Right cardiac atrium (tissue), 5 donors: ENCODE data around the gene YPEL2. TPM values are rescaled to one million over a fixed set of nuclear protein-coding genes. Genes with fewer than 3 reads are reported as not detected.

Experiments
- ATAC-seq, 2 donors: fragments of 200-7000 bp; cut with Tn5 transposase; one replicate each; pipeline versions ENCODE4 v1.8.0 to v1.9.1; 2020; ENCODE audit warnings: moderate library complexity in 2 of 2, mild to moderate bottlenecking in 1 of 2
- DNase-seq, 3 donors: peaks; one replicate each; pipeline ENCODE4 v3.0.0-alpha.2; 2020
- H3K27ac ChIP-seq: one replicate; pipeline ENCODE4 v1.5.1; 2013; ENCODE audit warnings: mild to moderate bottlenecking, low read length, control low read depth, moderate library complexity
- H3K27me3 ChIP-seq: one replicate; pipeline ENCODE4 v1.6.1; 2013; ENCODE audit not compliant: control insufficient read depth, insufficient read depth
- H3K4me1 ChIP-seq: one replicate; pipeline ENCODE4 v1.6.1; 2013; ENCODE audit warnings: low read length; ENCODE audit not compliant: control insufficient read depth, insufficient read depth
- H3K4me3 ChIP-seq: one replicate; pipeline ENCODE4 v1.5.1; 2013; ENCODE audit warnings: low read length, control low read depth
- H3K9me3 ChIP-seq: one replicate; pipeline ENCODE4 v1.6.1; 2013; ENCODE audit warnings: low read length; ENCODE audit not compliant: control insufficient read depth
- WGBS: extraction: QIAGEN DNeasy Blood & Tissue Kit; methylation state at CpG from one replicate; pipeline ENCODE4 v1.1.7; 2013; 5-methylcytosine and 5-hydroxymethylcytosine counted together
- intact Hi-C, 4 donors: fragments of 100-400 bp; cut with DNase I; formaldehyde crosslinking; loops; one replicate each; pipeline versions ENCODE4 v1.11.0 to v1.14.0; 2022 to 2023
- polyA plus RNA-seq: library from polyadenylated mRNA; stranded (reverse); fragments of 200-250 nt; gene quantifications from one replicate; pipeline ENCODE4 v1.2.3, GENCODE V29; 2013
- total RNA-seq, 4 donors: library from RNA; stranded (reverse); fragmentation: NEBNext Ultra II Directional; extraction: Animal tissue kit (Norgen Biotek cat#: 25700); gene quantifications; one replicate each; pipeline ENCODE4 v1.2.1, GENCODE V29; 2021
- donor health status: healthy with polysubstance abuse.
- donor health status: DM: no; HTN: yes; CAD: no.
- donor health status: DM: no; HTN: no; CAD: no.
- donor health status: DM: no; HTN: yes; CAD: no; lungs with severe emphysema.
- donor health status: DM: yes; HTN: yes; CAD: no.

The YPEL2 gene
- total and polyA plus RNA-seq, 5 donors: 12.5 to 33.9 (median 23.1) TPM

DNA sequence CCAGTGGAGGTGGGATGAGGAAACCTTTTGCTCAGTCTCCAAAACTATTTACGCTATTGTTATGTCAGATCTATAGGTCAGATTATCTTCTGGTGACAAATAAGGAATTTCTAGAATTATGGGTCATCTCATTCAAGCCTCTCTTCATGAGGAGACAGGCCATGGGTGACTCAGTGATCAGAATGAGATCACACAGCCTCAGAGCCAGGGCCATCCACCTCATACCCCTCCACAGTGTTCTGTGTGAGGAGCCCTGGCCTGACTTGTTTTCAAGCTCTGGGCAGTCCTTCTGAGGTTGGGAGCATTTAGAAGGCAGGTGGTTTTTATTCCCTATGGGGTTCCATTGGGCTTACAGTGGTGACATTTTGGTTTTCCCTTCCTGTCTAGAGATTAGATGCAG, 26.5 kb downstream of the YPEL2 start:
- Histone ChIP-seq H3K4me1 (peaks cover 41% of the 10 kb centered on the region), H3K27ac (peak overlapping the region; percentile 13), H3K4me3 (no peak overlapping the region), H3K9me3 (no peaks in the 10 kb centered on the region), H3K27me3 (no peaks in the 10 kb centered on the region)
- WGBS: 96% methylated on average over 1 of the region's 1 CpG
- ATAC-seq: peak in 1 of 2 donors; percentile 57
- intact Hi-C loops: no loop called here
- DNase-seq: no peak

DNA sequence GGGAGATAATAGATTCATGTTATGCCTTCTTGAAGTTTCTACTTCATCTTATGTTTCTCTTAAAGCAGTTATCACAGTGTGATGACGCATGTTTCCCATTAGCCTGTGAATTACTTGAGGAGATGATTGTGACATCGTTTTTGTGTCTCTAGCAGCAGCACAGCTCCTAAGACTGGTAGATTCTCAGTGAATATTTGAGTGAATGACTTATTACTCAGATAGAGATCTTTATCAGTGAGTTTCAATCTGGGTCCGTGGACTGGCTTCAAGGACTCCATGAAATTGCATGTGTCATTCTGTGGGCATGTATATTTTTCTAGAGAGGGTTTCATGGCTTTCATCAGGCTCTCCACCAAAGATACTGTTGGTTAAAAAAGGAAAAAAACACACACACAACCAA, 29.9 kb downstream of the YPEL2 start:
- 52% methylated on average over 3 of the region's 3 CpGs for WGBS
- no peak overlapping the region for H3K4me3 ChIP-seq
- no peaks in the 10 kb centered on the region for H3K9me3 ChIP-seq
- H3K4me1 ChIP-seq: peaks cover 38% of the 10 kb centered on the region
- no peak overlapping the region for H3K27ac ChIP-seq
- no peaks in the 10 kb centered on the region for H3K27me3 ChIP-seq
- intact Hi-C loops: no loop called here
- ATAC-seq (no peak), DNase-seq (no peak)

DNA sequence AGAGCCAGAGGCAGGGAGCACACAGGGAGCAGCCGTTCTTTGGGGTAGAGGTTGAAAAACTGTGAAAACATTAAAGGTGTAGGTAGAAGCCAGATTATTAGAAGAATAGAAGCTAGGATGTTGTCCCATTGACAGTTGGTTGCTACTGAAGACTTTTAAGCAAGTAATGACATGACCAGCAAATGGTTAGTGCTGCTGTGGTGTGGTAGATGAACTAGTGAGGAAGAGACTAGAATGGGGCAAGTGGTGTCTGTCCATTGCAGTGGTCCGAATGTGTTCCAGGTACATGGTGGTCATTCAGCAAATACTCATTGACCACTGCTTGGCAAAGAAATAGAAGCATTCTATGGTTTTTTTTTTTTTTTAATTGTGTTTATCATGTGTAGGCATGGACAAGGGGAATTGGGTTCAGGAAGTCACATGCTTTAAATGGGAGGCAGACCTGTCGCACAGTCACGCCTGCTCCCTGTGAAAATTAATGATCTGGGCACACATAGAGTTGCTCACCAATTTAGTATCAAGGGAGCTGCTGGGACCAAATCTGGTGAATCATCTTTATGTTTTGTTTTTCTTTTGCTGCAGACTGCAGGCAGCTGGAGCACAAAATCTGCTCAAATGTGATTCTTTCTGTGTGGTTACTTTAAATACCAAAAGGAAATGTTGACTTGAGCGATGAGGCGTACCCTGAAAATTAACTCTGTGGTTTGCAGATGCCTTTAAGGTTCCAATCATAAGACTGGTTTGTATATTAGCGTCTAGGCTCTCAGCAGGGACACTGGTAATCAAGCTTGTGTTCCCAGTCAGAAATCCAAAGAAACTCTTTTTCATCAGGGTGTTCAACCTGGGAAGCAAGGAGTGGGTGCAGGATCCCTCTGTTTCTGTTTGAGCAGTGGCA, 30.7 kb downstream of the YPEL2 start:
- Histone ChIP-seq H3K9me3 (no peaks in the 10 kb centered on the region), H3K27me3 (no peaks in the 10 kb centered on the region), H3K4me3 (no peak overlapping the region), H3K4me1 (peaks cover 45% of the 10 kb centered on the region), H3K27ac (peak overlapping the region; percentile 42)
- ATAC-seq: no peak
- intact Hi-C loops: no loop called here
- no peak for DNase-seq
- 50% methylated on average over 7 of the region's 7 CpGs for WGBS

DNA sequence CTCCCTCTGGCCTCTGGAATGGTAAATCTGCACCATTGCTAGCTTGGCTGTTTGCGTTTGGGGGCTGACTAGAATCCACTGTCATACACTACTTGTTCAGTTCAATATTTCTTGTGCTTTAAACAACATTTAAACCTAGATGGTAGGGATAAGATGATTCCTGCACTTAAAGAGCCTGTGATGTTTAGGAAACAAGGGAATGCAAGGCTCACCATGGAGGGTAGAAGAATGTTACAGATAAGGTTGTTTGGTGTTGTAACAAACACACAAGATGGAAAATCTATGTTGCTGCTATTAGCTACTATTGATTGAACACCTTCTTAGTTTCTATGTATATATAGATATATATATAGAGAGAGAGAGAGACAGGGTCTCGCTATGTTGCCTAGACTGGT, 31.4 kb downstream of the YPEL2 start:
- intact Hi-C loops: no loop called here

DNA sequence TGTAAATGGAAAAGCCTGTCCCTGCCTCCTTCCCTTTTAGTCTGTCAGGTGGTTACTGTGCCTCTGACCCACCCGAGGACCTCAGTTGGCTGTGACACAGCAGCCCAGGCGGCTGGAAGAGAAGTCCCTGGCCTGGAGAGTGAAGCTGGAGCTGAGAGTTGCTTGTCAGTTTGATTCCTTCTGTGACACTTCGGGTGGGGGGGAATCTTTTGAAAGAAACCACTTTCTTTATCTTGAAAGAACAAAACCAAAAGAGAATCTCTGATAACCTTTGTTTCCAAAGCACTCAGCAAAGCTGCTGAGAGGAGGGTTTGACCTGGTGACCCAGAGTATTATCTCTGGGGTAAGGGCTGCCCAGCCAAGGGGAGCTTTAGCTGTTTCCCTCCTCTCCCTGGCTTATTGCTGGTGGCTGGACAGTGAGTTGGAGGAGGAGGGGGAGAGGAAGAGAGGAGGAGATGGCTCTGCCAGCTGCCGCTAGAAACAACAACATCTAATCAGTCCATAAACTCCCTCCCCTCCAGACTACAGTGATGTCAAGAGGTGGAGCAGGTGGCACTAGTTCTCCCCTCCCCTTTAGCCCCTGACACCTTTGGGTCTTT, 34.0 kb downstream of the YPEL2 start:
- WGBS: 8% methylated on average over 4 of the region's 4 CpGs
- no peaks in the 10 kb centered on the region for H3K9me3 ChIP-seq
- intact Hi-C loops: loop anchor here in 1 of 4 donors (5.0 kb wide), 2 partner anchors 33 to 62 kb away; partner anchors contain the start of gene YPEL2
- H3K27ac ChIP-seq: peak overlapping the region; percentile 99
- peaks cover 61% of the 10 kb centered on the region for H3K4me1 ChIP-seq
- no peak overlapping the region for H3K4me3 ChIP-seq
- peak; percentile 39 to 45 for ATAC-seq
- DNase-seq: peak in 1 of 3 donors; percentile 51
- H3K27me3 ChIP-seq: no peaks in the 10 kb centered on the region

More for the DNA sequence above, 31.4 kb downstream of the YPEL2 start:
- no peak for DNase-seq
- no peak for ATAC-seq
- H3K9me3 ChIP-seq: no peaks in the 10 kb centered on the region
- 73% methylated on average over 2 of the region's 2 CpGs for WGBS
- peak overlapping the region; percentile 42 for H3K27ac ChIP-seq
- H3K27me3 ChIP-seq: no peaks in the 10 kb centered on the region
- H3K4me3 ChIP-seq: no peak overlapping the region
- H3K4me1 ChIP-seq: peaks cover 48% of the 10 kb centered on the region

DNA sequence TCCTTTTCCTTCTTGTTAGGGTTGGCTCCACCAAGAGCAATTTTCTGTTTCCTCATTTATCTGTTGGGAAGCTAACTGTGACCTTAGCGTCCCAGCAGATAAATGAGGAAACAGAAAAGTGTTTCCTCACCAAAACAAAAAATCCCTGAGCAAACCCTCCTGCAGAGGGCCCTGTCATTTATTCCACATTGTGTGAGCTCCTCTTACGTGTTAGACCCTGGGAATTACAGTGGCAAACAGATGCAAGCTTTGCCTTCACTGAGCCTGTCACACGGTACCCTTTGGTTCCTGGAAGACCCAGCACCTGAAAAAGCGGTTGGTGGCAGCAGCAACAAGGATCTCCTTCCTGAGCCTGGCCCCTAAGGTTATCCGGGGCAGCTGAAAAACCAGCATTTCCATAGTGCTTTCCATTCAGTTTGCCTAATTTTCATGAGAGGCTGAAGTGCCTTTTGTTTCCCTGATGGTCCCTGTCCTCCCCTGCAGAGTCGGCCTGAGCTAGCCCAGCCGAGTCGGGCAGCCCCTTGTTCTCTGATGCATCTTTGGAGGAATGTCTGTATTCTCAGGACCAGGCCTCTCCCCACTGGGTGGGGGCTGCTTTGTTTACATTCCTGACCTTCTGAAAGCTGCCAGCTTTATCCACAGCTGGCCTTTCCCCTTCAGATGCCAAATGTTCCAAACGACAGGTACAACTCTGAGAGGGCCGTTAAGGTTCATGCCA, 34.7 kb downstream of the YPEL2 start:
- Histone ChIP-seq H3K27ac (peak overlapping the region; percentile 99), H3K9me3 (no peaks in the 10 kb centered on the region), H3K4me1 (peaks cover 66% of the 10 kb centered on the region), H3K4me3 (no peak overlapping the region), H3K27me3 (no peaks in the 10 kb centered on the region)
- intact Hi-C loops: loop anchor here in 1 of 4 donors (5.0 kb wide), 2 partner anchors 34 to 61 kb away; partner anchors contain the start of gene YPEL2
- 19% methylated on average over 10 of the region's 10 CpGs for WGBS
- DNase-seq: no peak
- peak; percentile 8 to 16 for ATAC-seq

DNA sequence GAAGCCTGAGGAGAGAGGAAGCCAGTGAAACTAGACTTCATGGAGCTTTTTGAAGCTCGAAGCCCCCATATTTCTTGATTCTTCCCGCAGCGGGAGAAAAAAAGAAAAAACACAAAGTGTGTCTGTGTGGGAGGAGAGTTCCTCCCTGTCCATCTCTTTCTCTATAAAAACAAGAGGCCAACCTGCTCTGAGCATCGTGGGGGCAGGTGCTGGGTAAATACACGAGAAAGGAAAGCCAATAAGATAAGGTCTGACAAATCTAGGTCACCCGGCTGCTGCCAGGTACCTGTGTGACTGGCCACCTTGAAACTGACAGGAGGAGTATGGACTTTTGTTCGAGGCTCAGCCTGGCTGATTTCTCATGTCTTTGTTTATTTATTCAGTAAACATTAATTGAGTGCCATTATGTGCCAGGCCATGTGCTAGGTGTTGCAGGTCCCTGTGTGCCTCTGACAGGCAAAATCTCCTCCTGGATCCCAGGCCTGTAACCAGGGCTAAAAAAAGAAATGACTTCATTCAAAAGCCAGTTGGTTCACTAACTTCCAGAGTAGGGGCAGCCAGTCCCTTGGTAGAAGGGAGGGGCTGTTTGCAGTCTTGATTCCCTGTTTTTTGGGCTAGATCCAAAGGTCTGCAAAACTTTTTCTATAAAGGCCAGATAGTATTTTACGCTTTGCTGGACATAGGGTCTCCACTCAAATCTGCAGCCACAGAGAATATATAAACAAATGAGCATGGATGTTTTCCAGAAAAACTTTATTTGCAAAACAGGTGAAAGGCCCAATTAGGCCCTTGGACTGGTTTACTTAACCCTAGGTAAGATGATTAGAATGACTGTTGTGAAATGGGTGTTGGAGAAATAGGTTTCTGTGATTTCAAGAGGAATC, 35.6 kb downstream of the YPEL2 start:
- intact Hi-C loops: loop anchor here in 1 of 4 donors (5.0 kb wide), 2 partner anchors 35 to 60 kb away; partner anchors contain the start of gene YPEL2
- Histone ChIP-seq H3K9me3 (no peaks in the 10 kb centered on the region), H3K27me3 (no peaks in the 10 kb centered on the region), H3K4me3 (no peak overlapping the region), H3K4me1 (peaks cover 62% of the 10 kb centered on the region), H3K27ac (peak overlapping the region; percentile 99)
- 15% methylated on average over 8 of the region's 8 CpGs for WGBS
- DNase-seq: peak in 1 of 3 donors; percentile 53
- ATAC-seq: peak; percentile 75 to 76

DNA sequence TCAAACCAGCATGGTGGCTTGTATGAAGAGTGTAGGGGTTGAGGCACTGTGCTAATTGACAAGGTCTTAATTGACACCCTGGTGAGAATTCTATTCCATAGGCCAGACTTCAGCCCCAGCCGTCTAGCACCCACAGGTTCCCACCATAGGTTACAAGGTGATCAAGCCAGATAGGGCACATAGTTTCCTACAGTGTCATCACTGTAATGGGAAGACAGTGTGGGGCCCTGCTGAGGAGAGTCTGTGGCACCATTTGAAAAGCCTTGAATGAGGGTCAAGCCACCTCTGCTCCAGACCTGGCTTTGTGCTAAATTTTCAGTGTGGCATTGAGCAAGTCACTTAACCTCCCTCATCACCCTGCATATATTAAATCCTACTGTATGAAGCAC, 36.2 kb downstream of the YPEL2 start:
- no peak for DNase-seq
- no peaks in the 10 kb centered on the region for H3K27me3 ChIP-seq
- WGBS: 61% methylated on average over 1 of the region's 1 CpG
- peaks cover 62% of the 10 kb centered on the region for H3K4me1 ChIP-seq
- no peak for ATAC-seq
- no peaks in the 10 kb centered on the region for H3K9me3 ChIP-seq
- intact Hi-C loops: loop anchor here in 1 of 4 donors (5.0 kb wide), 2 partner anchors 35 to 60 kb away; partner anchors contain the start of gene YPEL2
- no peak overlapping the region for H3K4me3 ChIP-seq
- H3K27ac ChIP-seq: peak overlapping the region; percentile 99

DNA sequence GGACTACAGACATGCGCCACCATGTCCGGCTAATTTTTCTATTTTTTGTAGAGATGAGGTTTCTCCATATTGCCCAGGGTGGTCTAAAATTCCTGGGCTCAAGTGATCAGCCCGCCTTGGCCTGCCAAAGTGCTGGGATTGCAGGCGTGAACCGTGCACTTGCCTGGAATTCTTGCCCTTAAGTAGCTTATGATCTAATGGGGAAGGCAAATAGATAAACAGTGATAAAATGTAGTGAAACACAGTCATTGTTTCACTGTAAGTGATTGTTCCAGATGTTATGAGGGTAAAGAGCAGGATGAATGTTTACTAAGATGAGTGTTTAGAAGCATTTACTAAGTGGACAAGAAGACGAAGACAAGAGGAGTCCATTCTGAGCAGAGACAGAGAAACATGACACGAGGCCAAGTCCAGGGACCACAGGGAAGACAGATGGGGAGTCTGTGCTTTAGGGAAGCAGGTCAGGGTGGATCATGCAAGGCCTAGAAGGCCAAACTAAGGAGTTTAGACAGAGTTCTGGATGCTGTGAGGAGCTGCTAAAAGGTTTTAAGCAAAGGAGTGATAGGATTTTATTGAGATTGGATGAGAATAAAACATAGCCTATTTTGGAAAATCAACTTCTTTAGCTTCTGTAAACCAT, 36.9 kb downstream of the YPEL2 start:
- Histone ChIP-seq H3K4me3 (no peak overlapping the region), H3K9me3 (no peaks in the 10 kb centered on the region), H3K27ac (peak overlapping the region; percentile 99), H3K27me3 (no peaks in the 10 kb centered on the region), H3K4me1 (peaks cover 64% of the 10 kb centered on the region)
- DNase-seq: no peak
- 65% methylated on average over 7 of the region's 7 CpGs for WGBS
- no peak for ATAC-seq
- intact Hi-C loops: loop anchor here in 1 of 4 donors (5.0 kb wide), 2 partner anchors 36 to 59 kb away; partner anchors contain the start of gene YPEL2
